ENCODE results near the gene HOXC12. TPM values are rescaled to one million over a fixed set of nuclear protein-coding genes. Genes with fewer than 3 reads are reported as not detected.

HOXC12 gene
- total RNA-seq, 2 experiments from 2014 or later, result not detected

DNA sequence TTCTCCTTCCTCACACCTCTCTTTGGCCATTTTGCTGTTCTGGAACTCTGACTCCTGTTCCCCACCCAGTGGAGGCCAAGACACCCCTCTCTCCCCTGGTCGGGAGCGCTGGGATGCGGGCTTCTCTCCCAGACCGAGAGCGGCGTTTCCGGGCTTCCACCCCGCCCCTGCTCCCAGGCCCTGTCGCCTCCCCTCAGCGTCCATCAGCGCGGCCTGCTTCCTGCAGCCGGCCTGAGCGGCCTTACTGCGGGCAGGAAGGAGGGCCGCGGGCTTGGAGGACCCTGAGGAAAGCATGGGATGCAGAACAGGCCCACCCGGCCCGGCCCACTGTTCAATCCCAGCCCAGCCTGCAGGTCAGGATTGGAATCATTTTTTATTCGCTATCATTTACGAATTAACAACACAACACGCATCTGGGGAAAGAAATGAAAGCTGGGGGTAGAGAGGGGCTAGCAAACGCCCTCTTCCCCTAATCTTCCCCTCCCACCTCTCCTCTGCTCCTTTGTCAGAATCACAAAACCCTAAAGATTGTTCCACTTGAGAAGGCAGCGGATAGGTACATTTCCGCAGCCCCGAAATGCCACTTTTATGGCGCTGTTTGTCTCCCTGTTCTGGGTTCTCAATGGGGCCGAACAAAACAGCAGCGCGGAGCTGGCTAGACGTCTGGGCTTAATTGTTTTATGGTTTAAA, 50.3 kb downstream of the HOXC12 start:
- Mint-ChIP-seq H3K27me3 (peaks cover 85% of the 10 kb centered on the region), H3K27ac (no peak overlapping the region), H3K4me1 (ENCODE audit: low read depth) (peaks cover 18% of the 10 kb centered on the region), H3K4me3 (no peak overlapping the region), H3K9me3 (no peaks in the 10 kb centered on the region), H3K36me3 (ENCODE audit: low read depth) (no peaks in the 10 kb centered on the region)
- POLR2A ChIA-PET, result no interaction called here
- DNase-seq (no peak), ATAC-seq (no peak)
- intact Hi-C loops (cut with micrococcal nuclease), result loop anchor here (5.0 kb wide), 1 partner anchor 187 kb away; no protein-coding TSS in a partner anchor
- TF ChIP-seq, protein P1, sequence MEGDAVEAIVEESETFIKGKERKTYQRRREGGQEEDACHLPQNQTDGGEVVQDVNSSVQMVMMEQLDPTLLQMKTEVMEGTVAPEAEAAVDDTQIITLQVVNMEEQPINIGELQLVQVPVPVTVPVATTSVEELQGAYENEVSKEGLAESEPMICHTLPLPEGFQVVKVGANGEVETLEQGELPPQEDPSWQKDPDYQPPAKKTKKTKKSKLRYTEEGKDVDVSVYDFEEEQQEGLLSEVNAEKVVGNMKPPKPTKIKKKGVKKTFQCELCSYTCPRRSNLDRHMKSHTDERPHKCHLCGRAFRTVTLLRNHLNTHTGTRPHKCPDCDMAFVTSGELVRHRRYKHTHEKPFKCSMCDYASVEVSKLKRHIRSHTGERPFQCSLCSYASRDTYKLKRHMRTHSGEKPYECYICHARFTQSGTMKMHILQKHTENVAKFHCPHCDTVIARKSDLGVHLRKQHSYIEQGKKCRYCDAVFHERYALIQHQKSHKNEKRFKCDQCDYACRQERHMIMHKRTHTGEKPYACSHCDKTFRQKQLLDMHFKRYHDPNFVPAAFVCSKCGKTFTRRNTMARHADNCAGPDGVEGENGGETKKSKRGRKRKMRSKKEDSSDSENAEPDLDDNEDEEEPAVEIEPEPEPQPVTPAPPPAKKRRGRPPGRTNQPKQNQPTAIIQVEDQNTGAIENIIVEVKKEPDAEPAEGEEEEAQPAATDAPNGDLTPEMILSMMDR (IDR thresholded peaks at IDR 0.05), result no peak
- CTCF ChIA-PET, result interaction anchor here (0.8 to 6.5 kb wide), 24 partner anchors 9 to 210 kb away, joined by 3 to 94 read pairs (median 8); partner anchors contain the start of genes HOXC10, HOXC5, HOXC6 and SMUG1

DNA sequence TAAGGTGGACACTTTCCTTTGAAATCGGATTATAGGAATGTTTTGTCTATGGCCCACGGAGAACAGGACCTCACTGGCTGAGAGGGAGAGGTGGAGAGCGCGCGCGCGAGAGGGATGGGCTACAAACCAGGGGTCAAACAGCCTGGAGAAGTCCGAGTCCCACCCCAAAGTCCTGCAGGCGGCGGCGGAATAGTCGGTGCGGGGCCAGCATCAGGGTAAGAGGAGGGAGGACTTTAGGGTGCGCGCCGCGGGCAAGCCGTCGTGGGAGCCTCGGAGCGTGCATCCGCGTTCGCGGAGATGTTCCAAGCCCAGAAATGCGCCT, 50.8 kb downstream of the HOXC12 start:
- H3K27me3 Mint-ChIP-seq, result peaks cover 86% of the 10 kb centered on the region
- POLR2A ChIA-PET, result interaction anchor here (1.0 kb wide), 1 partner anchor 24 kb away, joined by 3 read pairs; no protein-coding TSS in a partner anchor
- TF ChIP-seq, protein P1 (IDR thresholded peaks at IDR 0.05), result no peak
- no peaks in the 10 kb centered on the region for H3K9me3 Mint-ChIP-seq
- H3K4me3 Mint-ChIP-seq, result no peak overlapping the region
- peaks cover 17% of the 10 kb centered on the region for H3K4me1 Mint-ChIP-seq (ENCODE audit: low read depth)
- no peak for DNase-seq
- ATAC-seq, result no peak
- no peak overlapping the region for H3K27ac Mint-ChIP-seq
- H3K36me3 Mint-ChIP-seq (ENCODE audit: low read depth), result no peaks in the 10 kb centered on the region
- CTCF ChIA-PET, result interaction anchor here (0.6 to 6.5 kb wide), 31 partner anchors 8 to 209 kb away, joined by 3 to 94 read pairs (median 6); partner anchors contain the start of genes HOXC10, HOXC5, HOXC6 and SMUG1
- intact Hi-C loops (cut with micrococcal nuclease), result loop anchor here (5.0 kb wide), 1 partner anchor 187 kb away; no protein-coding TSS in a partner anchor

- ATAC-seq (peak; percentile 83), DNase-seq (peak; percentile 90)
- Mint-ChIP-seq H3K4me3 (peak overlapping the region; percentile 41), H3K27ac (no peak overlapping the region), H3K9me3 (no peaks in the 10 kb centered on the region), H3K4me1 (ENCODE audit: low read depth) (peaks cover 20% of the 10 kb centered on the region), H3K27me3 (peaks cover 84% of the 10 kb centered on the region), H3K36me3 (ENCODE audit: low read depth) (no peaks in the 10 kb centered on the region)
- ChIA-PET POLR2A (interaction anchor here (1.0 to 1.1 kb wide), 2 partner anchors 19 to 24 kb away, joined by 3 read pairs; no protein-coding TSS in a partner anchor), CTCF (interaction anchor here (0.6 to 6.5 kb wide), 34 partner anchors 9 to 209 kb away, joined by 3 to 94 read pairs (median 5); partner anchors contain the start of genes HOXC10, HOXC4, HOXC5 and HOXC6)
- intact Hi-C loops (cut with micrococcal nuclease), result loop anchor here (2.0 to 5.0 kb wide), 2 partner anchors 186 to 201 kb away; no protein-coding TSS in a partner anchor
- TF ChIP-seq, protein P1 (IDR thresholded peaks at IDR 0.05), result peak; percentile 94
Measured at GRCh38 chr12:54005853-54006558, 51.3 kb downstream of the HOXC12 start.

DNA sequence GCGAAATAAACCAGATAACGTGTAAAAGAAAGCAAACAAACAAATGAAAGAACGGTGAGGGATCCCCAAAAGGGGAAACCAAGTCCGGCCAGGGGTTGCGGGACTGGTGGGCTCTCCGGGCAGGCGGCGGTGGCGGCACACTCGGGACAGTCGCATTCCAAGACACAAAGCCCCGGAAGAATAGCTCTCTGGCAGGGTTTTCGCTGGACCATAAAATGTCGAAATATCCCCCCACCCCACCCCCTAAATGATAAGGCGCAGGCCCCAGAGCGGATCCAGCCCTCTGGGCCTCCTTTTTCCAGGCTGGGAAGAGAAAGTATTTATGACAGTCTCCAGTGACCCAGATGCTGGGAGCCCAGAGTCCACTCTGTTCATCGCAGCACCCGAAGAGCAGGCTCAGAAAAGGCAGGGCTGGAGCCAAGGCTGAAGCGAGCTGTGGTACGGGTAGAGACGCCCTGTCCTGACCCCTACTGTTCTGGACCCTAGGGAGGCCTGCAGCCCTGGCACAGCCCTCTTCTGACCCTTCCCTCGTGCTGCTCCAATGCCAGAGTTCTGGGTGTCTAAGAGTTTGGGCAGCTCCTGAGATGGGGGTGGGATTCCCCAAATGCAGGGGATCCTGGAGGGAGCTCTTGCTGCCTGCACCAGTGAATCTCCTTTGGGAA, 52.0 kb downstream of the HOXC12 start:
- peaks cover 84% of the 10 kb centered on the region for H3K27me3 Mint-ChIP-seq
- intact Hi-C loops (cut with micrococcal nuclease), result loop anchor here (2.0 to 5.0 kb wide), 2 partner anchors 186 to 200 kb away; no protein-coding TSS in a partner anchor
- no peaks in the 10 kb centered on the region for H3K36me3 Mint-ChIP-seq (ENCODE audit: low read depth)
- ChIA-PET CTCF (interaction anchor here (0.6 to 6.5 kb wide), 23 partner anchors 9 to 208 kb away, joined by 3 to 94 read pairs (median 7); partner anchors contain the start of genes HOXC10, HOXC4, HOXC5 and SMUG1), POLR2A (interaction anchor here (1.0 to 1.1 kb wide), 2 partner anchors 20 to 23 kb away, joined by 3 read pairs; no protein-coding TSS in a partner anchor)
- no peak overlapping the region for H3K27ac Mint-ChIP-seq
- peak overlapping the region; percentile 41 for H3K4me3 Mint-ChIP-seq
- peaks cover 26% of the 10 kb centered on the region for H3K4me1 Mint-ChIP-seq (ENCODE audit: low read depth)
- DNase-seq, result no peak
- TF ChIP-seq, protein P1 (IDR thresholded peaks at IDR 0.05), result no peak
- no peak for ATAC-seq
- H3K9me3 Mint-ChIP-seq, result no peaks in the 10 kb centered on the region
